HEK293T (cell line): ENCODE measurements around the gene RERG.

ENCODE experiments used
- CTCF ChIA-PET: fragments of 350-600 bp; formaldehyde crosslinking; extraction: SDS; loops from one replicate; lab custom pipeline; 2021; ENCODE audit warnings: antibody characterized with exemption, inconsistent platforms; lab: Yijun Ruan, JAX
- POLR2A ChIA-PET: fragments of 350-600 bp; formaldehyde crosslinking; extraction: SDS; loops from one replicate; lab custom pipeline; 2020; ENCODE audit warnings: antibody characterized with exemption, inconsistent platforms; lab: Yijun Ruan, JAX
- DNase-seq: peaks from one replicate; pipeline ENCODE4 v3.0.0; 2012; ENCODE audit warnings: mixed read lengths; ENCODE audit errors: extremely low spot score
- ARNT ChIP-seq: fragments of 450-650 bp; IDR thresholded peaks from 2 replicates; pipeline ENCODE4 v1.6.1; 2017; ENCODE audit warnings: mild to moderate bottlenecking
- BHLHE40 ChIP-seq: fragments of 450-650 bp; IDR thresholded peaks from 2 replicates; pipeline ENCODE4 v1.6.1; 2016; ENCODE audit warnings: mild to moderate bottlenecking, moderate library complexity, borderline replicate concordance
- CTBP1 ChIP-seq: fragments of 450-650 bp; IDR thresholded peaks from 2 replicates; pipeline ENCODE4 v1.6.1; 2016; ENCODE audit warnings: borderline replicate concordance
- ELF4 ChIP-seq: fragments of 450-650 bp; IDR thresholded peaks from 2 replicates; pipeline ENCODE4 v1.6.1; 2017; ENCODE audit warnings: antibody characterized with exemption
- FOXA1 ChIP-seq: fragments of 450-650 bp; IDR thresholded peaks from 2 replicates; pipeline ENCODE4 v1.6.1; 2016; ENCODE audit warnings: mild to moderate bottlenecking
- FOXK2 ChIP-seq: fragments of 450-650 bp; IDR thresholded peaks from 2 replicates; pipeline ENCODE4 v1.6.1; 2016; ENCODE audit warnings: mild to moderate bottlenecking
- FOXM1 ChIP-seq: fragments of 450-650 bp; IDR thresholded peaks from 2 replicates; pipeline ENCODE4 v1.6.1; 2017; ENCODE audit warnings: mild to moderate bottlenecking, borderline replicate concordance
- HDGF ChIP-seq: fragments of 450-650 bp; IDR thresholded peaks from 2 replicates; pipeline ENCODE4 v1.6.1; 2017; ENCODE audit warnings: antibody characterized with exemption, borderline replicate concordance
- L3MBTL2 ChIP-seq: fragments of 450-650 bp; conservative IDR thresholded peaks from 2 replicates; pipeline ENCODE4 v1.6.1; 2016; ENCODE audit warnings: mild to moderate bottlenecking
- LEF1 ChIP-seq: fragments of 450-650 bp; IDR thresholded peaks from 2 replicates; pipeline ENCODE4 v1.6.1; 2017; ENCODE audit warnings: mild to moderate bottlenecking, borderline replicate concordance
- NFRKB ChIP-seq: fragments of 450-650 bp; IDR thresholded peaks from 2 replicates; pipeline ENCODE4 v1.6.1; 2016; ENCODE audit warnings: mild to moderate bottlenecking, moderate library complexity
- SP1 ChIP-seq: fragments of 450-650 bp; IDR thresholded peaks from 2 replicates; pipeline ENCODE4 v1.6.1; 2017
- SUZ12 ChIP-seq: fragments of 450-650 bp; IDR thresholded peaks from 2 replicates; pipeline ENCODE4 v1.6.1; 2016; ENCODE audit warnings: mild to moderate bottlenecking
- TARDBP ChIP-seq: fragments of 450-650 bp; IDR thresholded peaks from 2 replicates; pipeline ENCODE4 v1.6.1; 2016
- ZNF384 ChIP-seq: fragments of 450-650 bp; IDR thresholded peaks from 2 replicates; pipeline ENCODE4 v1.6.1; 2016
- TF ChIP-seq, protein P1 (sequence below): fragments of 450-650 bp; IDR thresholded peaks from 2 replicates; pipeline ENCODE4 v1.6.1; 2016

Gene RERG

DNA sequence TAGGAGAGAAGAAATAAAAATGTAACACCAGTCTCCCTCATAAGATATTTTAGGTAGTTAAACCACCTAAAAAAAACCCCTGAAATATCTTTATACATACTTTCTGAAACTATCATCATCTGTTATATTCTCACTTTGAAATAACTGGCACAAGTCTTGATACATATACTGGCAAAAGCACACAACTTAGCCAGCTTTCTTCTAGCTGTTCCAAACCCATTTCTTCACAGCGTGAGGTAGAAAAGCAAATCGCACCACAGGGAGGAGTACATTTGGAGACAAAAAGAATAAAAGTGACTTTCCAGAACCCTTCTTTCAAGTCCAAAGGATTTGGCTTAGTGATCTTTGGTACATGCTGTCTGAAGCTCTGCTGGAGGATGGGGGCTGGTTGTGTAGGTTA lies 78.5 kb downstream of the RERG start:
- ChIA-PET CTCF (no interaction called here), POLR2A (no interaction called here)
- TF ChIP-seq, protein P1, sequence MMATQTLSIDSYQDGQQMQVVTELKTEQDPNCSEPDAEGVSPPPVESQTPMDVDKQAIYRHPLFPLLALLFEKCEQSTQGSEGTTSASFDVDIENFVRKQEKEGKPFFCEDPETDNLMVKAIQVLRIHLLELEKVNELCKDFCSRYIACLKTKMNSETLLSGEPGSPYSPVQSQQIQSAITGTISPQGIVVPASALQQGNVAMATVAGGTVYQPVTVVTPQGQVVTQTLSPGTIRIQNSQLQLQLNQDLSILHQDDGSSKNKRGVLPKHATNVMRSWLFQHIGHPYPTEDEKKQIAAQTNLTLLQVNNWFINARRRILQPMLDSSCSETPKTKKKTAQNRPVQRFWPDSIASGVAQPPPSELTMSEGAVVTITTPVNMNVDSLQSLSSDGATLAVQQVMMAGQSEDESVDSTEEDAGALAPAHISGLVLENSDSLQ = no peak
- TF ChIP-seq NFRKB (no peak), SP1 (no peak), CTBP1 (no peak), ARNT (no peak), L3MBTL2 (no peak), LEF1 (no peak), FOXA1 (no peak), HDGF (no peak), FOXM1 (no peak), ELF4 (no peak), ZNF384 (no peak), SUZ12 (no peak)
- DNase-seq = no peak

DNA sequence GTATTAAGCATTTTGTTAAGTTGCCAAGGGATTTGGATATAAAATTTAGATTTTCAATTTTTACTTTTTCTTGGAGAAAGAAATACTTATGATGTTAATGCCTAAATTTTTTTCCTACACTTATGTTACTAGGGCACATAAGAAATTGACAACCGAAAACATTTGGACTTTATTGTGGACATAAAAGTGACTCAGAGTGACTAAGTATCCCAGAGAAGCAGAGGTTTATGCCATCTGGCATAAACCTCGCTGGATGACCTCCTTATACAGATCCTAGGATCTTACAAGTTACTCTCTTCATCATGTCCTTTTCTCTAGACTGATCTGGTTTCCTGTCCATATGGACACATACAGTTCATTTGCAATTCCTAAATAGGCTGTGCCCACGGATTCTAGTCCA lies 89.8 kb downstream of the RERG start:
- CTCF ChIA-PET = no interaction called here

DNA sequence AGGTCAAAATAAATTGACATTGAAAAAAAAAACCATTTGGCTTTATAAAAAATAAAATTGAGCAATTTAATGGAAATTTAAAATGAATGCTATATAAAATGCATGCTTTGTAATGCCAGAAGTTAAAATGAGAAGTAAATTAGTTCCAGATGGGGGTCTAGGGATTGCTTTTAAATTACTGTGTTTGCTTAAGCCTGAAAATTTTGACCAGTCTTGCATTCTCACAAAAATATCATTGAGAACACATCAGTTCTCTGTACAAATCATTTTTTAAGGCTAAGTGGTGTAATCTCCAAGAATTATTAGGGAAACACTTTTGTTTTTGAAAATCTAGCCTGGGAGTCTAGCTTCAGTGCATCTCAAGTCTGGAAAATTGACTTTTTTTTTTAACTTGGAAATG lies 90.7 kb downstream of the RERG start:
- TF ChIP-seq CTBP1 (no peak), FOXK2 (no peak), L3MBTL2 (no peak), ARNT (no peak), LEF1 (no peak)

More for the DNA sequence above, 89.8 kb downstream of the RERG start:
- POLR2A ChIA-PET = no interaction called here
- no peak for TF ChIP-seq SP1
- no peak for TF ChIP-seq ZNF384
- TF ChIP-seq ELF4 = no peak
- TF ChIP-seq ARNT = no peak
- TF ChIP-seq BHLHE40 = no peak
- TF ChIP-seq FOXM1 = no peak
- no peak for TF ChIP-seq LEF1
- TF ChIP-seq FOXA1 = no peak
- no peak for TF ChIP-seq FOXK2
- no peak for TF ChIP-seq HDGF
- DNase-seq = no peak

DNA sequence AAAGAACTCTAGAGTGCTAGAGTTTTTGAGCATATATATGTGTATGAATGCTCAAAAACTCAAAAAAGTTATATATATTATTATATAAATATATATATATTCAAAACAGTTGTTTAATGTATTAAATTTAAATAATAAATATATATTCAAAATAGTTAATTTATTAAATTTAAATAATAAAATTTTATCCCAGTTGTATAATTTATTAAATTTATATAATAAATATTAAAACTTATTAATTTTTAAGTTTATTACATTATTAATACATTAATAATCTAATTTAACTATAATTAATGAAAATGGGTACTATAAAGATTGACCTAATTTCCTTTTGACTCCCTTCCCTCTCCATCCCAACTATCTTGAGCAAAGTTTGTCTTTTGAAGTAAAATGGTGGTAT lies 97.8 kb downstream of the RERG start:
- ChIA-PET CTCF (interaction anchor here (0.7 to 1.1 kb wide), 2 partner anchors 98 to 432 kb away, joined by 3 read pairs; partner anchors contain the start of gene RERG), POLR2A (no interaction called here)
- TF ChIP-seq SP1 = no peak
- TF ChIP-seq ZNF384 = no peak
- TF ChIP-seq FOXK2 = no peak
- TF ChIP-seq NFRKB = no peak
- no peak for TF ChIP-seq FOXM1
- no peak for TF ChIP-seq HDGF
- no peak for TF ChIP-seq L3MBTL2
- no peak for TF ChIP-seq TARDBP
- TF ChIP-seq ELF4 = no peak
- no peak for TF ChIP-seq ARNT
- no peak for TF ChIP-seq FOXA1
- no peak for TF ChIP-seq SUZ12
- no peak for DNase-seq

More for the DNA sequence above, 90.7 kb downstream of the RERG start:
- ChIA-PET CTCF (interaction anchor here (0.6 kb wide), 1 partner anchor 876 kb away, joined by 3 read pairs; no protein-coding TSS in a partner anchor), POLR2A (no interaction called here)
- no peak for DNase-seq

DNA sequence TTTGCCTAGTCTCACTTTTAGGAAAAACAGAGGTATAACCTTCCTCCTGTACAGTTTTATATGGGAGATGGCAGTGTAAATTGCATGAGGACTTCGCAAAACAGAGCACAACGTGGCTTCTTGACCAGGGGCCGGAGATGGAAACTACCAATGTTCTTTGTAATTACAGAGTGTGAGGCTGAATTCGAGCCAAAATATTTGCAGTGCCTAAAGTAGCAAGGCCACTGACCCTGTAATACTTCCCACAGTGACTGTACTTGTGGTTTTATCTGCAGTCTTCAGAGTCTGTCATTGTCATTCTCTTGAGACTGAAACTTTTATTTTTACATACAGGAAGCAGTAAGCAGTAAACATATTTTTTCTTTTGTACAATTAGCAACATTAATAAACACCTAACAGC lies 98.9 kb downstream of the RERG start:
- CTCF ChIA-PET = no interaction called here
- no peak for DNase-seq
- TF ChIP-seq ELF4 = no peak
- no peak for TF ChIP-seq HDGF
- no peak for TF ChIP-seq CTBP1
- TF ChIP-seq FOXM1 = no peak
- TF ChIP-seq, protein P1 = no peak
- no peak for TF ChIP-seq ARNT
- TF ChIP-seq SP1 = no peak
- TF ChIP-seq LEF1 = no peak
- TF ChIP-seq FOXK2 = no peak
- no peak for TF ChIP-seq TARDBP
- no peak for TF ChIP-seq BHLHE40
- no peak for TF ChIP-seq L3MBTL2
- POLR2A ChIA-PET = no interaction called here

DNA sequence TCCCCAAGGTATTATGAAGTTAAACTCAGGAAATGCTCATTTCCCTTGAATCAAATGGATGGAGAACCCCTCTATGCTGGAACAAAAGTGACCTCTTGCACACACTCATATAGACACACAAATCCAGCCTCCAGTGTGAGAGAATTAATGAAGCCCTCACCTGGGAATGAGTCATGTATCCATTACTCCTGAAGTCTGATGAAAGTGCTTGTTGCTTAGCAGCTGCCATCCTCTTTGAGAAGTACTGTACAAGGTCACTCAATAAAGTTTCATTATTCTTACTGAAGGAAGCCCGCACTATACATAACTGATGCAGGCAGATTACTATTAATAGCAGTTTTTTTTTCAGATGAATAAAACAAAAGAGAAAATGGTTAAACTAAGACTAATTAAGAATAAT lies 102.3 kb downstream of the RERG start:
- TF ChIP-seq, protein P1 = no peak
- TF ChIP-seq NFRKB (no peak), SUZ12 (no peak), FOXA1 (no peak), ARNT (no peak), SP1 (no peak), HDGF (no peak), ELF4 (no peak), FOXK2 (no peak), ZNF384 (no peak), LEF1 (no peak), CTBP1 (no peak), FOXM1 (no peak), L3MBTL2 (no peak), TARDBP (no peak)
- ChIA-PET POLR2A (no interaction called here), CTCF (no interaction called here)
- no peak for DNase-seq
